Mucosa of stomach (tissue), 1 donor: ENCODE data around the gene PYCR2.

Experiments used
- H3K27me3 ChIP-seq: one replicate; pipeline ENCODE4 v1.7.0; 2013; ENCODE audit warnings: mild to moderate bottlenecking, low read length; ENCODE audit not compliant: control insufficient read depth, insufficient read depth
- H3K36me3 ChIP-seq: one replicate; pipeline ENCODE4 v1.7.0; 2013; ENCODE audit warnings: low read length; ENCODE audit not compliant: control insufficient read depth, insufficient read depth
- H3K4me1 ChIP-seq: one replicate; pipeline ENCODE4 v1.7.0; 2013; ENCODE audit warnings: mild to moderate bottlenecking, low read length; ENCODE audit not compliant: control insufficient read depth, insufficient read depth
- H3K4me3 ChIP-seq: one replicate; pipeline ENCODE4 v1.7.0; 2013; ENCODE audit warnings: low read length
- H3K9ac ChIP-seq: one replicate; pipeline ENCODE4 v1.7.0; 2013; ENCODE audit warnings: mild to moderate bottlenecking, low read length, moderate library complexity
- H3K9me3 ChIP-seq: one replicate; pipeline ENCODE4 v1.7.0; 2013; ENCODE audit warnings: mild to moderate bottlenecking, low read length, moderate library complexity; ENCODE audit not compliant: control insufficient read depth
- donor health status: Pancreatic carcinoma.

The PYCR2 gene

GRCh38 chr1:225911191-225912130 is 12.6 kb downstream of the PYCR2 start:
- H3K4me3 ChIP-seq, result no peak overlapping the region
- H3K9me3 ChIP-seq, result no peaks in the 10 kb centered on the region
- H3K4me1 ChIP-seq, result peaks cover 33% of the 10 kb centered on the region
- H3K36me3 ChIP-seq, result no peaks in the 10 kb centered on the region
- H3K9ac ChIP-seq, result no peak overlapping the region
- no peaks in the 10 kb centered on the region for H3K27me3 ChIP-seq

- Histone ChIP-seq H3K36me3 (no peaks in the 10 kb centered on the region), H3K4me3 (no peak overlapping the region), H3K9ac (no peak overlapping the region), H3K27me3 (no peaks in the 10 kb centered on the region), H3K4me1 (peaks cover 33% of the 10 kb centered on the region), H3K9me3 (no peaks in the 10 kb centered on the region)
Observed at GRCh38 chr1:225909477-225909876, 14.6 kb downstream of the PYCR2 start.

- H3K36me3 ChIP-seq, result no peaks in the 10 kb centered on the region
- no peaks in the 10 kb centered on the region for H3K9me3 ChIP-seq
- H3K4me3 ChIP-seq, result no peak overlapping the region
- H3K4me1 ChIP-seq, result peaks cover 33% of the 10 kb centered on the region
- H3K27me3 ChIP-seq, result no peaks in the 10 kb centered on the region
- no peak overlapping the region for H3K9ac ChIP-seq
Observed at GRCh38 chr1:225908773-225909172, 15.3 kb downstream of the PYCR2 start.

- Histone ChIP-seq H3K9ac (no peak overlapping the region), H3K4me3 (no peak overlapping the region), H3K4me1 (peaks cover 33% of the 10 kb centered on the region), H3K9me3 (no peaks in the 10 kb centered on the region), H3K27me3 (no peaks in the 10 kb centered on the region), H3K36me3 (no peaks in the 10 kb centered on the region)
Observed at GRCh38 chr1:225908013-225908640, 15.9 kb downstream of the PYCR2 start.

GRCh38 chr1:225907341-225907740 is 16.7 kb downstream of the PYCR2 start:
- Histone ChIP-seq H3K27me3 (no peaks in the 10 kb centered on the region), H3K9me3 (no peaks in the 10 kb centered on the region), H3K36me3 (no peaks in the 10 kb centered on the region), H3K9ac (no peak overlapping the region), H3K4me1 (peaks cover 33% of the 10 kb centered on the region), H3K4me3 (no peak overlapping the region)

GRCh38 chr1:225906467-225906866 is 17.6 kb downstream of the PYCR2 start:
- Histone ChIP-seq H3K27me3 (no peaks in the 10 kb centered on the region), H3K9me3 (no peaks in the 10 kb centered on the region), H3K9ac (no peak overlapping the region), H3K36me3 (no peaks in the 10 kb centered on the region), H3K4me3 (no peak overlapping the region), H3K4me1 (peaks cover 32% of the 10 kb centered on the region)

GRCh38 chr1:225903623-225904022 is 20.4 kb downstream of the PYCR2 start:
- H3K27me3 ChIP-seq, result no peaks in the 10 kb centered on the region
- H3K36me3 ChIP-seq, result no peaks in the 10 kb centered on the region
- H3K9ac ChIP-seq, result no peak overlapping the region
- H3K4me3 ChIP-seq, result no peak overlapping the region
- H3K4me1 ChIP-seq, result peaks cover 11% of the 10 kb centered on the region
- H3K9me3 ChIP-seq, result no peaks in the 10 kb centered on the region

- Histone ChIP-seq H3K4me1 (peaks cover 27% of the 10 kb centered on the region), H3K9me3 (no peaks in the 10 kb centered on the region), H3K27me3 (no peaks in the 10 kb centered on the region), H3K36me3 (no peaks in the 10 kb centered on the region), H3K4me3 (no peak overlapping the region), H3K9ac (no peak overlapping the region)
Observed at GRCh38 chr1:225899044-225899925, 24.8 kb downstream of the PYCR2 start.

- Histone ChIP-seq H3K27me3 (no peaks in the 10 kb centered on the region), H3K9ac (no peak overlapping the region), H3K9me3 (no peaks in the 10 kb centered on the region), H3K4me1 (peaks cover 27% of the 10 kb centered on the region), H3K36me3 (no peaks in the 10 kb centered on the region), H3K4me3 (no peak overlapping the region)
Observed at GRCh38 chr1:225897595-225898514, 26.2 kb downstream of the PYCR2 start.

GRCh38 chr1:225896937-225897549 is 27.0 kb downstream of the PYCR2 start:
- Histone ChIP-seq H3K4me3 (no peak overlapping the region), H3K9ac (peak overlapping the region; percentile 45), H3K9me3 (no peaks in the 10 kb centered on the region), H3K27me3 (no peaks in the 10 kb centered on the region), H3K4me1 (peaks cover 31% of the 10 kb centered on the region), H3K36me3 (no peaks in the 10 kb centered on the region)

GRCh38 chr1:225896494-225896893 is 27.6 kb downstream of the PYCR2 start:
- H3K9me3 ChIP-seq, result no peaks in the 10 kb centered on the region
- no peaks in the 10 kb centered on the region for H3K36me3 ChIP-seq
- no peaks in the 10 kb centered on the region for H3K27me3 ChIP-seq
- no peak overlapping the region for H3K4me3 ChIP-seq
- H3K4me1 ChIP-seq, result peaks cover 33% of the 10 kb centered on the region
- H3K9ac ChIP-seq, result peak overlapping the region; percentile 45
